ENCODE measurements around the gene SEMA5B.

SEMA5B gene

DNA sequence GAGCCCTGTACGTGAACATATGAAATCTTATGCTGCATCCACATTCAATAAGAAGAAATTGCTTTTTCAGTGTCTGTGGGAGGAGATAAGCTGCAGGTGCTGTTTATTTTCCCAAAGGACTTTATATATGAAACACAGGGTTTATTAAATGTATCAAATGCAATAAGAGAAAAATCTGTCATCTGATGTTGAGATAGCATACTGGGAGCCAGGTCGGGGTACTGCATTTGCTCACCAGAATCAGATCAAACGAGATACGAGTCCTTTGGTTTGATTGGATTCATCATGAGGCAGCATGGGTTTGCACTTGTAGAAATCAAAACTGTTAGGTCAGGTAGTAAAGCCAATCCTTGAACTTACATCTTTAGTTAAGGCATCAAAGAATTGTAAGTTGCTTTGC is 141.3 kb downstream of the SEMA5B start (continued):
- TF ChIP-seq, protein P1, sequence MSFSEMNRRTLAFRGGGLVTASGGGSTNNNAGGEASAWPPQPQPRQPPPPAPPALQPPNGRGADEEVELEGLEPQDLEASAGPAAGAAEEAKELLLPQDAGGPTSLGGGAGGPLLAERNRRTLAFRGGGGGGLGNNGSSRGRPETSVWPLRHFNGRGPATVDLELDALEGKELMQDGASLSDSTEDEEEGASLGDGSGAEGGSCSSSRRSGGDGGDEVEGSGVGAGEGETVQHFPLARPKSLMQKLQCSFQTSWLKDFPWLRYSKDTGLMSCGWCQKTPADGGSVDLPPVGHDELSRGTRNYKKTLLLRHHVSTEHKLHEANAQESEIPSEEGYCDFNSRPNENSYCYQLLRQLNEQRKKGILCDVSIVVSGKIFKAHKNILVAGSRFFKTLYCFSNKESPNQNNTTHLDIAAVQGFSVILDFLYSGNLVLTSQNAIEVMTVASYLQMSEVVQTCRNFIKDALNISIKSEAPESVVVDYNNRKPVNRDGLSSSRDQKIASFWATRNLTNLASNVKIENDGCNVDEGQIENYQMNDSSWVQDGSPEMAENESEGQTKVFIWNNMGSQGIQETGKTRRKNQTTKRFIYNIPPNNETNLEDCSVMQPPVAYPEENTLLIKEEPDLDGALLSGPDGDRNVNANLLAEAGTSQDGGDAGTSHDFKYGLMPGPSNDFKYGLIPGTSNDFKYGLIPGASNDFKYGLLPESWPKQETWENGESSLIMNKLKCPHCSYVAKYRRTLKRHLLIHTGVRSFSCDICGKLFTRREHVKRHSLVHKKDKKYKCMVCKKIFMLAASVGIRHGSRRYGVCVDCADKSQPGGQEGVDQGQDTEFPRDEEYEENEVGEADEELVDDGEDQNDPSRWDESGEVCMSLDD (tag by site-specific recombination; IDR thresholded peaks at IDR 0.05), result no peak

GRCh38 chr3:122882361-122882947 is 145.1 kb downstream of the SEMA5B start:
- POLR2A ChIA-PET, result no interaction called here
- no peak overlapping the region for H3K27ac ChIP-seq (ENCODE audit: extremely low read depth, low read depth, low read length)
- no peak for TF ChIP-seq ZFHX2 (tag by site-specific recombination; conservative IDR thresholded peaks at IDR 0.05)
- TF ChIP-seq, protein P2, sequence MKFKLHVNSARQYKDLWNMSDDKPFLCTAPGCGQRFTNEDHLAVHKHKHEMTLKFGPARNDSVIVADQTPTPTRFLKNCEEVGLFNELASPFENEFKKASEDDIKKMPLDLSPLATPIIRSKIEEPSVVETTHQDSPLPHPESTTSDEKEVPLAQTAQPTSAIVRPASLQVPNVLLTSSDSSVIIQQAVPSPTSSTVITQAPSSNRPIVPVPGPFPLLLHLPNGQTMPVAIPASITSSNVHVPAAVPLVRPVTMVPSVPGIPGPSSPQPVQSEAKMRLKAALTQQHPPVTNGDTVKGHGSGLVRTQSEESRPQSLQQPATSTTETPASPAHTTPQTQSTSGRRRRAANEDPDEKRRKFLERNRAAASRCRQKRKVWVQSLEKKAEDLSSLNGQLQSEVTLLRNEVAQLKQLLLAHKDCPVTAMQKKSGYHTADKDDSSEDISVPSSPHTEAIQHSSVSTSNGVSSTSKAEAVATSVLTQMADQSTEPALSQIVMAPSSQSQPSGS (tag by site-specific recombination; IDR thresholded peaks at IDR 0.05; ENCODE audit: low read depth), result 0 out of 2 replicates have a peak, but pooled peaks have one; percentile 25
- peaks cover 0 to 5% of the 10 kb centered on the region in 2 experiments; a peak in 1 of 3 replicates for H3K36me3 ChIP-seq (ENCODE audit: control insufficient read depth in 2 of 2, insufficient read depth in 1 of 2, low read length in 2 of 2)
- no peak overlapping the region for H3K4me3 ChIP-seq (ENCODE audit: low read depth, low read length)
- H3K9me3 ChIP-seq (ENCODE audit: control insufficient read depth, insufficient read depth, low read depth, low read length), result no peaks in the 10 kb centered on the region
- CTCF ChIA-PET, result interaction anchor here (0.7 to 1.0 kb wide), 2 partner anchors 21 to 403 kb away, joined by 3 to 4 read pairs; no protein-coding TSS in a partner anchor
- no peaks in the 10 kb centered on the region for H3K4me1 ChIP-seq (ENCODE audit: control insufficient read depth, insufficient read depth, low read length)

GRCh38 chr3:122880624-122881023 is 146.9 kb downstream of the SEMA5B start:
- H3K36me3 ChIP-seq (ENCODE audit: control insufficient read depth in 2 of 2, insufficient read depth in 1 of 2, low read length in 2 of 2), result peaks cover 0 to 5% of the 10 kb centered on the region in 2 experiments; a peak in 1 of 3 replicates
- no peaks in the 10 kb centered on the region for H3K9me3 ChIP-seq (ENCODE audit: control insufficient read depth, insufficient read depth, low read depth, low read length)
- H3K4me3 ChIP-seq (ENCODE audit: low read depth, low read length), result no peak overlapping the region
- ChIA-PET POLR2A (no interaction called here), CTCF (interaction anchor here (1.1 kb wide), 1 partner anchor 9 kb away, joined by 6 read pairs; no protein-coding TSS in a partner anchor)
- H3K4me1 ChIP-seq (ENCODE audit: control insufficient read depth, insufficient read depth, low read length), result no peaks in the 10 kb centered on the region
- TF ChIP-seq, protein P3, sequence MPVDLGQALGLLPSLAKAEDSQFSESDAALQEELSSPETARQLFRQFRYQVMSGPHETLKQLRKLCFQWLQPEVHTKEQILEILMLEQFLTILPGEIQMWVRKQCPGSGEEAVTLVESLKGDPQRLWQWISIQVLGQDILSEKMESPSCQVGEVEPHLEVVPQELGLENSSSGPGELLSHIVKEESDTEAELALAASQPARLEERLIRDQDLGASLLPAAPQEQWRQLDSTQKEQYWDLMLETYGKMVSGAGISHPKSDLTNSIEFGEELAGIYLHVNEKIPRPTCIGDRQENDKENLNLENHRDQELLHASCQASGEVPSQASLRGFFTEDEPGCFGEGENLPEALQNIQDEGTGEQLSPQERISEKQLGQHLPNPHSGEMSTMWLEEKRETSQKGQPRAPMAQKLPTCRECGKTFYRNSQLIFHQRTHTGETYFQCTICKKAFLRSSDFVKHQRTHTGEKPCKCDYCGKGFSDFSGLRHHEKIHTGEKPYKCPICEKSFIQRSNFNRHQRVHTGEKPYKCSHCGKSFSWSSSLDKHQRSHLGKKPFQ (tag by site-specific recombination; IDR thresholded peaks at IDR 0.05), result no peak
- TF ChIP-seq ZNF521 (tag by site-specific recombination; IDR thresholded peaks at IDR 0.05), result no peak
- TF ChIP-seq ZNF76 (tag by site-specific recombination; IDR thresholded peaks at IDR 0.05; ENCODE audit: borderline replicate concordance, low read depth), result no peak
- TF ChIP-seq FEZF1 (tag by site-specific recombination; IDR thresholded peaks at IDR 0.05), result no peak
- TF ChIP-seq, protein P4, sequence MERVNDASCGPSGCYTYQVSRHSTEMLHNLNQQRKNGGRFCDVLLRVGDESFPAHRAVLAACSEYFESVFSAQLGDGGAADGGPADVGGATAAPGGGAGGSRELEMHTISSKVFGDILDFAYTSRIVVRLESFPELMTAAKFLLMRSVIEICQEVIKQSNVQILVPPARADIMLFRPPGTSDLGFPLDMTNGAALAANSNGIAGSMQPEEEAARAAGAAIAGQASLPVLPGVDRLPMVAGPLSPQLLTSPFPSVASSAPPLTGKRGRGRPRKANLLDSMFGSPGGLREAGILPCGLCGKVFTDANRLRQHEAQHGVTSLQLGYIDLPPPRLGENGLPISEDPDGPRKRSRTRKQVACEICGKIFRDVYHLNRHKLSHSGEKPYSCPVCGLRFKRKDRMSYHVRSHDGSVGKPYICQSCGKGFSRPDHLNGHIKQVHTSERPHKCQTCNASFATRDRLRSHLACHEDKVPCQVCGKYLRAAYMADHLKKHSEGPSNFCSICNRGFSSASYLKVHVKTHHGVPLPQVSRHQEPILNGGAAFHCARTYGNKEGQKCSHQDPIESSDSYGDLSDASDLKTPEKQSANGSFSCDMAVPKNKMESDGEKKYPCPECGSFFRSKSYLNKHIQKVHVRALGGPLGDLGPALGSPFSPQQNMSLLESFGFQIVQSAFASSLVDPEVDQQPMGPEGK (tag by site-specific recombination; IDR thresholded peaks at IDR 0.05), result no peak
- TF ChIP-seq ZSCAN30 (tag by site-specific recombination; IDR thresholded peaks at IDR 0.05), result no peak
- TF ChIP-seq ZNF324 (tag by site-specific recombination; IDR thresholded peaks at IDR 0.05), result no peak
- TF ChIP-seq ZNF302 (tag by site-specific recombination; IDR thresholded peaks at IDR 0.05; ENCODE audit: low read depth), result no peak
- TF ChIP-seq ZNF133 (tag by site-specific recombination; IDR thresholded peaks at IDR 0.05), result no peak
- no peak for TF ChIP-seq TSHZ1 (tag by site-specific recombination; IDR thresholded peaks at IDR 0.05; ENCODE audit: borderline replicate concordance)
- TF ChIP-seq ZNF580 (tag by site-specific recombination; IDR thresholded peaks at IDR 0.05), result no peak
- no peak for TF ChIP-seq ZNF10 (tag by site-specific recombination; IDR thresholded peaks at IDR 0.05)
- TF ChIP-seq ZNF239 (tag by site-specific recombination; IDR thresholded peaks at IDR 0.05), result no peak
- no peak for TF ChIP-seq ZNF121 (tag by site-specific recombination; IDR thresholded peaks at IDR 0.05)
- no peak for TF ChIP-seq ZNF501 (tag by site-specific recombination; IDR thresholded peaks at IDR 0.05)
- no peak for TF ChIP-seq ZNF701 (tag by site-specific recombination; IDR thresholded peaks at IDR 0.05)
- no peak for TF ChIP-seq SETDB1 (IDR thresholded peaks at IDR 0.05; ENCODE audit: insufficient read length, low read length)
- TF ChIP-seq TCF7L2 (IDR thresholded peaks at IDR 0.05; ENCODE audit: borderline replicate concordance, low read depth, low read length), result no peak
- no peak overlapping the region for H3K27ac ChIP-seq (ENCODE audit: extremely low read depth, low read depth, low read length)

Data from HEK293 (cell line).